ENCODE measurements around the gene CYP1B1. TPM values are rescaled to one million over a fixed set of nuclear protein-coding genes. Genes with fewer than 3 reads are reported as not detected.
"Not testable (repeated sequence)": the region's sequence is repeated elsewhere in the genome, so short reads cannot be mapped to it uniquely, and the experiment has no call there.

The CYP1B1 gene
- 1 to 10 TPM in 11 of 12 donors, not detected in 1; 2.4 to 8.4 (median 3.8) TPM for polyA plus RNA-seq (ENCODE audit: insufficient read length in 12 of 12)
- long read RNA-seq, donor 1 = 0 reads
- long read RNA-seq, donor 2, full-length matches to known transcripts = 3 of 3 reads
- long read RNA-seq, donor 2, partial matches to known transcripts = 0 of 3 reads
- long read RNA-seq, donor 2, other reads (novel, unspliced or antisense) = 0 of 3 reads
- long read RNA-seq, donor 3, full-length matches to known transcripts = 2 of 2 reads
- long read RNA-seq, donor 3, partial matches to known transcripts = 0 of 2 reads
- long read RNA-seq, donor 3, other reads (novel, unspliced or antisense) = 0 of 2 reads
- long read RNA-seq, donor 4, full-length matches to known transcripts = 1 of 1 reads
- long read RNA-seq, donor 4, partial matches to known transcripts = 0 of 1 reads
- long read RNA-seq, donor 4, other reads (novel, unspliced or antisense) = 0 of 1 reads
- long read RNA-seq, donor 5, partial matches to known transcripts = 0 of 1 reads
- long read RNA-seq, donor 5, other reads (novel, unspliced or antisense) = 0 of 1 reads
- long read RNA-seq, donor 6 = 0 reads
- long read RNA-seq, donor 7, full-length matches to known transcripts = 1 of 1 reads
- long read RNA-seq, donor 7, partial matches to known transcripts = 0 of 1 reads
- long read RNA-seq, donor 7, other reads (novel, unspliced or antisense) = 0 of 1 reads
- long read RNA-seq, donor 8 = 0 reads
- long read RNA-seq, donor 9 = 0 reads
- long read RNA-seq, donor 10, full-length matches to known transcripts = 2 of 2 reads
- long read RNA-seq, donor 10, partial matches to known transcripts = 0 of 2 reads
- long read RNA-seq, donor 10, other reads (novel, unspliced or antisense) = 0 of 2 reads
- long read RNA-seq, donor 11 = 0 reads

DNA sequence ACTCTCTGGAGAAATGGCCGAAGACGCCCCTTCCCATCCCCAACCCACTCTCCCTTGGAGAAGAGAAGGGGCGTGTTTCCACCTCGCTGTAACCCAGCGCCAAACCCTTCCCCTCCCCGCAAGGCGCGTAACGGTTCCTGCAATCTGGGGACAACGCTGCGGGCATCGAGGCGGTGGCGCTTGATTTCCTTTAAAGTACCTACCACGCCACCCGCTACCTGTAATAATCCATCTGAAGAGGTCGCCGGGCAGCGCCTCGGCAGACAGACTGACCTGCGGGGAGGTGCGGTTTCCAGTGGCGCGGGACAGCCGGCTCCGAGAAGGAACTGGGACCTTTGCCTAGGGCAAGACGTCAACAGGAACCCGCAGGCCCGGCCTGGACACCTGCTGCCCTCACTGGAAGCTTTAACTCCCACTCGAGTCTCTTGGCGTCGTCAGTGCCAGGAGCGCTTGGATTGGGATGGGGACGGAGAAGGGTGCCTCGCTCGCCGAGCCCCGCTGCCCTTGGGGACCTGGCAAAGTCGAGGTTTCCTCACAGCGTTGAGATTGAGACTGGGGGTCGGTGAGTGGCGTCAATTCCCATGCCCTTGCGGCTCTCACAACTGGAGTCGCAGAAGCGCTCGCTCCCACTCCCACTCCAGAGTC lies at the start of gene CYP1B1:
CYP1B1 (minus strand) TSS at position 645 of the 645 bp plus-strand sequence. CDS start 763 bp downstream, outside the sequence.
- DNase-seq = no peak

DNA sequence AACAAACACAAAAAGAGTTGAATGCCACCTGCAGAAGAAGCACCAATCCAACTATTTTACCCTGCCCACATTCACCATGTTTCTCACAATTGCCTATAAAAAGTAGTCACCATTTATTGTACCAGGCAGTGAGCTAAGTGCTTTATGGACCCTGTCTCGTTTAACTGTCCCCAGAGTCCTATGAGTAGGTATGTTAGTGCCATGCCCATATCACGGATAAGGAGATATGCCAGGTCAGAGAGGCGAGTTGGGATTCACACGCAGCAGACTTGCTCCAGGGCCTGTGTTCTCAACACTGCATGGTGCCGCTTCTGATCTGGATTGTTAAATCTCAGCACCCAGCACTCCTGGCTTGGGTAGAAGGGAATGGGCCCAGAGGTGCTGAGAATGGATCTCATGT lies 49.1 kb upstream of the CYP1B1 start:
- no peak for DNase-seq

DNA sequence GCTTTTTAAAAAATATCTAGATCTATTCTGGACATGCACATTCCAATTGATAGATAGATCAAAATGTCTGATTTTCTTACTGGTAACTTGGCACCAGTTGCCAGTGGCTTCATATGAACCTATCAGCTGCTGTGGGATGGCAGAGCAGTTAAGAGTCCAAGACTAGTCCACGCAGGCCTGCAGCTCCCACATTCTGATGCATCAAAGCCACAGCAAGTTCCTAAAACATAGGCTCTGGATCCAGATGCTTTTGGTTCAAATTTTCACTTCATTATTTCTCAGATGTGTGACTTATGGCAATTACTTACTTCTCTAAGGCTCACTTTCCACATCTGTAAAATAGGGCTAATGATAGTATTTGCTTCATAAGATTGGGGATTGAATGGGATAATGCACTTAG lies 48.0 kb upstream of the CYP1B1 start:
- no peak for DNase-seq

DNA sequence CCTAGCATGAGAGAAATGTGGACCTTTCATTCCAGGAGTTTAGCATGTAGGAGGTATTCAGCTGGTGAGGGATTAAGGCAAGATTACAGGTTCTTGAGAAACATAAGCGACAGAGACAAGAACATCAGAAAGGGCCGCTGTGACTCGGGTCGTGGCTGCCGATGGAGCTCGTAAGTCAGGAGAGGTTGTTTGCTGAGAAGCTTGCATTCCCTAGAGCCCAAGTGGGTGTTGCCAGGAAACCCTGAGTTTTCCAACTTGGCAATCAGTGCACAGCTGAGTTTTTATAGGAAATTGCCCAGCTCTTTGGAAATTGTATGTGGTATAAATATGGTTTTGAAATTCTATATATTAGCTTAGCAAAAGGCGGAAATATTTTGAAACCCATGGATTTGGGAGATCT lies 46.4 kb upstream of the CYP1B1 start:
- no peak for DNase-seq

DNA sequence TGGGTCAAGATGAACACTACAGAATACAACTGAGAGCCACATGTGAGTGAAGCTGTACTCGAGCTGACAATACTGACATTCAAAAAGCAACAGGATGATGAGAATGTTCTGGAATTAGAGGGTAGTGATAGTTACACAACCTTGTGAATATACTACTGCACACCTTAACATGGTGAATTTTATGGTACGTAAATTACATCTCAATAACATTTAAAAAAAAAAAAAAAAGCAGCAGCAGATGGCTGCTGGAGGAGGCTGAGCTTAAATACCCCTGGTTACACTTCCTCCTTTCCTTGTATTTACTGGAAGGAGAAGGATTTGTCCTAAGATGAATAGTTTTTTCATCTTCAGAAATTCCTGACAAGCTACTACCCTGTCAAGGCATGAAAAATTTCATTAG lies 45.5 kb upstream of the CYP1B1 start:
- DNase-seq = no peak

DNA sequence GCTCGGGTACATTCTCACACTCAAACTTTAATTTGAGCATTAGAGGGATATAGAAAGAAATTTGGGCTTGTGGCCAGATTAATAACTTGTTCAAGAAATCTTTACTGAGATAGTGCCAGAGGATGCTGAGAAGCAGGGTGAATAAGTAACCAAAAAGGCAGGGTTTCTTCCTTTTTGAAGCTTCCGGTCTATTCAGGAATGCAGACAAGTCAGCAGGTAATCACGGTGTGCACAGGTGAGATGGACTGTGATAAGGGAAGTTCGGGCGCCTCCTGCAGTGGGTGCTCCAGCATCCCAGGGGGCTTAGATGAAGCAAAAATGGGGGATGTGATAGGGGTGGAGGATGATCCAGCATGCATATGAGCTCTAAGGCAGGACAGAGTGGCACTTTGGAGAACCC lies 44.9 kb upstream of the CYP1B1 start:
- no peak for DNase-seq

DNA sequence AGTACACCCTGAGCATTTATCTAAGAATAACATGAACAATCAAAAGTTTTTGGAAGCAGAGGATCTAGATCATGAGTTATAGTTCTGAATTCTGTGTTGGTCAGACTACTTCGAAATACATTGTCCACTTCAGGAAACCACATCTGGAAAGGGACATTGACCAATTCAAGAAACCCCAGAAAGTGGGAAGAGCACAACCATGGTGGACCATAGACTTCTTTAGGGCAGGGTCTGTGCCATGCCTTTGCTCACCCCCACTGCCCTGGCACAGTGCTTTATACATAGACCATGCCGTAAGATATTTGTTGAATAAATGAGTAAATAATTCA lies 44.3 kb upstream of the CYP1B1 start:
- no peak for DNase-seq

DNA sequence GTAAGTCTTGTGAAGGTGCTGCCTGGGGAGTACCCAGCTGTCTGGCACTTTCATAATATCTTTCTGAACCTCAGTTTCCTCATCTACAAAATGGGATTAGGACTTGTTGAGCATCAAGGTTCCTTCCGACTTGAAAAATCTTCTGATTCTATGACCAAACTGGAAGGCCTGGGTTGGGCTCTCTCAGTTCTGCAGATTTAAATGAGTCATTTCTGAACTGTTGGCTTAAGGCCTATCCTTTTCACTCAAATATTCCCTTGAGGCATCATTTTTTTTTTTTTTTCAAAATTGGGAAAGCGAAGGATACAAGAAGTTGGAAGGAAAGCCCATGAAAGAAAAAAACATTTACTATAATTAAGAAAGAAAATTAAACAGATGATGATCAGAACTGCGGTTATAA lies 40.8 kb upstream of the CYP1B1 start:
- no peak for DNase-seq

DNA sequence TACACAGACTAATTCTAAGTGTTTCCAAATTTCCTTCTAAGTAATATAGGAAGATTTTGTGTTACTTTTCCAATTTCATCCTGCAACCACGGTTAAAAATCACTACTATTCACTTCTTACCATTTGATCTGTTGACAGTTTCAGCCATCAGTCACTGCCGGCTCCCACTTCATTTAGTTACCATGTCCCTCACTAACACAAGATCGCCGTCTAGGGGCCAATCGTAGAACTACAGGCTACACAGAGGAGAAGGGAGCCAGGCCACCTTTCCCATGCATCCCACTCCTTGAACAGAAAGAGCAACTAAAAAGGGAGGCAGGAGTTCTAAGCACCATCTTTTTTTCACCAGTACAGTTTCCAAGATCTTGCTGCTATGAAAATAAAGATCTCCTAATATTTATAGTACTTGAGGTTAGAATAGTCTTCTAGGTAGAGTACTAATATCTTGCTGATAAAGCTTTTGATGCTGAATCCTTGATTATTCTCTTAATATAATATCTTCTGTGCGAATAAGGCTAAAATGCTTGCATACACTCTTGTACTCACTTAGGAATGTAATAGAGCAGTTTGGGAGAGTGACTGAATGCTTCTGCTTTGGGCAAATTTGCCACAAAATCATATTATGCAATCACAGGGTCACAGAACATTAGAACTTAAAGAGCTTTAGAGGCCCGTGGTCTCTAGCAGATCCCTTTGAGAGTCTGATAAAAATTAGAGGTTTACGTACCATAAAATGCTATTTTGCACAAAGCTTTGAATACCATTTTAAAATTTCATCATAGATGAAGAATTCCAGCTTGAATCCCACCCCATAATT lies 39.5 kb upstream of the CYP1B1 start:
- peak; percentile 71 for DNase-seq

DNA sequence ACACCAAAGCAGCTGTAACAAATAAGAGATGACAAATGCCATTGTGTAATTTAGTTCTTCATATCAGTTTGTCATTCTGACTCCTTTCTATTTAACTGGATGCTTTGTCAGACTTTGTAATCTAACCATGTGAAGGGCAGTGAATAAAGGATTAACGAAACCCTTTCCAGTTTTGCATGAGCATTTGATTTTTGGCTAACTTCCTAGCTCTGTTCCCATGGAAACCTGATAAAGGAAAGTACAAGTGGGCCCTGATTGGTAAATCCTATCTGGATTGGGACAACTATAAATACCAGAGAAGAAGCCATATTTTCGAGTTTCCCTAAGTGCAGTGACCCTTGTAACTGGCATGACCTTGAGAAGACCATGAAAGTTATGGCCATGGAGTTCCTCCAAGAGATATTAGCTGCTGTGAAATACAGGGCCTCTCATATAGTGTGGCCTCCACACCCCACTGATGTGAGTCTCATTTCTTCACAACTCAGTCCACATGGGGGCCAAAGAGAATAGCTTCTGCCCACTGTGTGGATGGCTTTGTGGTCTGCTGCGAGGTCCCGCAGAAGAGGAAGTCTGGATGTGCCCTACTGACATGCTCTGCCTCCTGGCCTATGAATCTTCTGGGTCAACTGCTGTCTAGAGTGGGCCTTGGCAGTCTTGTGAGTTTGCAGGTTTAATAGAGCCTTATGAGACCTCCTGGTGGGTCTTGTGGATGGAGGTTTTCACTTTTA lies 38.2 kb upstream of the CYP1B1 start:
- DNase-seq = no peak

DNA sequence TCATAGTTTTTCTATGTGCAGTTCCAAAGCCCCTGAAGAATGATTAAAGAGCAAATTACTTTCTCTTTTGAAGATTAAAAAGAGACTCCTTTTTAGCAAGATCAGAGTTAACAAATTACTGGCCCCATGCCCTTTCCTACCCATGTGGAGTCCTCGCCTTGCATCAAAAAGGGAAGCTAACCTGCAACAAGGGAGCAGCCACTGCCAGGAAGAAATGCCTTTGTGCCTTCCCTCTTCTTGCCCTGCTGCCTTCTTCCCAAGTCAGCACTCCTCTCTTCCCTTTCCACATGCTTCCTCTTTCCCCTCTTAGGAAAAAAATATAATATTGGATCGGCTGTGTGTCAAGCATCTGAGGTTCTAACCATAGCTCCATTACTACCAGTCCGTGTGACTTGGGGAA lies 37.1 kb upstream of the CYP1B1 start:
- DNase-seq = no peak

DNA sequence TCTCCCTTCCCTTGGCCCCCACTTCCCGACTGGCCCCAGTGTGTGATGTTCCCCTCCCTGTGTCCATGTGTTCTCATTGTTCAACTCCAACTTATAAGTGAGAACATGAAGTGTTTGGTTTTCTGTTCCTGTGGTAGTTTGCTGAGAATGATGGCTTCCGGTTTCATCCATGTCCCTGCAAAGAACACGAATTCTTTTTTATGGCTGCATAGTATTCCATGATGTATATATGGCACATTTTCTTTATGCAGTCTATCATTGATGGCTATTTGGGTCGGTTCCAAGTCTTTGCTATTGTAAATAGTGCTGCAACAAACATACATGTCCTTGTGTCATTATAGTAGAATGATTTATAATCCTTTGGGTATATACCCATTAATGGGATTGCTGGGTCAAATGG lies 35.4 kb upstream of the CYP1B1 start:
- DNase-seq = not testable (repeated sequence)

DNA sequence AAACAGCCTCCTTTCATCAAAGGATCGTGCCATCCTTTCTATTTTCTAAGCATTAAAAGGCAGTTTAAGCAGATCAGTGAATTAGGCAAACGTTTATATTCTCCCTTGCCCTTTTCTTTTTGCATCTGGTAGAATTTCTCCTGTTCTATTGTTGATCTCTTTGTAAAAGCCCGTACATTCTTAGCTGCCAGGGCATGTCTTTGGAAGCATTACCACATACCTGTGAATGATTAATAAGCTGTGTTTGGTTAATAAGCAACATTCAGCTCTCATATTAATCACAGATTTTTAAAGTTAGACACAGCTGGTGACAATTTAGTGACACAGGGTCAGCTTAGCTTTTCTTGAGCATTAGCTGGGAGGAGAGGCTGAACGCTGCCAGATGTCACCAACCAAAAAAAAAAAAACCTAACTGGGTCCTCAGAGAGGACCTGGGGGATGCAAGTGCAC lies 33.8 kb upstream of the CYP1B1 start:
- DNase-seq = no peak

DNA sequence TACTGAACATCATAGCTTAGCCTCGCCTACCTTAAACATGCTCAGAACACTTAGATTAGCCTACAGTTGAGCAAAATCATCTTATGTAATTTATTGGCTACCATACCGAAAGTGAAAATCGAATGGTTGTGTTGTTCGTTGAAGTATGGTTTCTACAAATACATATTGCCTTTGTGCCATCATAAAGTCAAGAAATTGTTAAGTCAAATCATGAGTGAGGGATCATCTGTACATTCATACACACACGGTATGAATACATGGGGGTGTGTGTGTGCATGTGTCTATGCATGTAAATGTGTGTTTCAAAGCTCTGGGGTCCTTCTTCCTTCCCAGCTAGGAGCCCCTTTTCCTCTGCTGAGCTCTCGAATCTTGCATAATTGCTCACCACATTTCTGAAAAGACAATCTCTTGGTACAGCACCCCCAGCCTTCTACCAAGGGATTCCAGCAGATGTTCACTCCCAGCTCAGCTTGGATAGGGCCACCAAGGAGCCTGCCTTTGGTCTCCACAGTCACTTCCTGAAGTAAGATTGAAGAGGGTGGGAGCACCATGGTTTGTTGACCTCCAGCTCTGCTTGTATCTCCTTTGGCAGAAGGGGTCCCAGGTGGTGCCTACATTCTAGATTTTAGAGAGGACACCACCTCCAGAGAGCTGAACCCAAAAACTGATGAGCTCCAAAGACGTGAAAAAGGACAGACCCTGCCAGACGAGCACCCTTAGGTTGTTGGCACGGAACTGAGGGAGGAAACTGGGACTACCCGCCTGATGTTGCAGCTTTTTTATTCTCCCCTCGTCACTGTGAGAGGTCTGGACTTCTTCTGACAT lies 33.2 kb upstream of the CYP1B1 start:
- no peak for DNase-seq

DNA sequence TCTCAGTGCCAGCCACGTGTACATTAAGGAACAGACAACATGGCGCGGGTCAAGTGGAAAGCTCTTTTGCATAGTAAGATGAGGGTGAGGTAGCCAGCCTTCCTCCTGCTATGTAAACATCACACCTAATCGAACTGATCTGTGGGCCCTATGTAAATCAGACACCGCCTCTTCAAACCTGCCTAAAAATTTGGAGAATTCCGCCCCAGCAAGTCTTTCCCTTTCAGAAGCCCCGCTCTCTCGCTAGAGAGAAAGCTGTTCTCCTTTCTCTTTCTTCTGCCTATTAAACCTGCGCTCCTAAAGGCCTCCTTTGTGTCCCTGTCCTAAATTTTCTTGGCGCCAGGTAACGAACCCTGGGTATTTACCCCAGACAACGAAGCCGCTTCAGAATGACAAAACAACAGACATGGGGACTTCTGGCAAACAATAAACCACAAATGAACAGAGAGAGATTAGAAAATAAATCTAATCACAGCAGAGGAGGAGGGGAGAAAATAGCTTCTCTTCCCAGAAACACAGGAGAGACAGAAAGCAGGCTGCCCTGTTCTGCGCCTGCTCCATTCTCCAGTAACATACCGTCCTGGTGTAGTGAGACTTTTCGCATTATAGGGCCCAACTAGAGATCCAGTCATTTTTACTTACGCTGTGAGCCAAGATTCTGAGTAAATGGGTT lies 31.9 kb upstream of the CYP1B1 start:
- no peak for DNase-seq

DNA sequence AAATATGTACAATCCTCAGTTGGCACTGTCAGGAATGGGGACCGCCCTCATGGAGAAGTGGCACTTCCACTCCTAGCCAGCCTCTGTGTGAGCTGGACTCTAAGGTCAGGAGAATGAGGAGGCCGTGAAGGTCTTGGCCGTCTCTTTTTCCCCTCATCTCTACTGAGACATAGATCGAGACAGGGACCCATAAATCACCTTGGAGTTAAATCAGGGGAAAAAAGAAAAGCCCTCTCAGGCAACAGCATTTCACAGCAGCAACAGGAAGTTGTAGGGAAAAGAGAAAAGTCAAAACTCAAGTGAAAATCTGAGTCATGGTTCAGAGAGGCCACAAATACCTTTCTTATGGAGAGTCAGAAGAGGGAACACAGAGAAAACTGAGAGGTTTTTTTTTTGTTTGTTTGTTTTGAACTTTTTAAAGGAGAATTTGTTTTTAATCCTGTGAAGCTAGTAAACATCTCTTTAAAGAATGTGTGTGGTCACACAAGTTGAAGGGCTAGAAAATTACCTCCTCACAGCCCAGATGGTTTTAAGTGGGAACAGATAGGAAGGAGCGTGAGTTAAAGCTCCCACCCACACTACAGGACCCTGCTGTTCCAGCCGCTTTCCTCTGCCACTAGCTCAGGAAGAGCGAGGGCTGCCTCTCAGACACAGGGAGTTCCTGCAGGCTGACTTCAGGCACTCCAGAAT lies 30.6 kb upstream of the CYP1B1 start:
- no peak for DNase-seq

DNA sequence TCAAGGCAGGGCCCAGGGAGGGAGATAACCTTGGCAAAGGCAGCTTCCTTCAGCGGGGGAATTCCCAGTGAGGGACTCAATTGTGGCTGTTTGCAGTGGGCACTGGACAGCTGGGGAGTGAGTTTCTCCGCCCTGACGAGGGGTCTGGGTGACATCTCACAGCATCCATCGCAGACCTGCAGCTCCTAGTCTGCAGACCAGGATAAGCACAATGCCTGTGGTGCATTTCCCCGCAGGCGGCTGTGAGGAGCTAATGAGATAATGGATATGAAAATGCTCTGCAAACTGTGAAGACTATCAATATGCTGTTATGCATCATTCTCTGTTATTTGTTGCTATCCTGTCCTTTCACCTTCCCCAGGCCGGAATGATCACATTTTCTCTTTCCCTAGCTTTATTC lies 30.0 kb upstream of the CYP1B1 start:
- DNase-seq = no peak

DNA sequence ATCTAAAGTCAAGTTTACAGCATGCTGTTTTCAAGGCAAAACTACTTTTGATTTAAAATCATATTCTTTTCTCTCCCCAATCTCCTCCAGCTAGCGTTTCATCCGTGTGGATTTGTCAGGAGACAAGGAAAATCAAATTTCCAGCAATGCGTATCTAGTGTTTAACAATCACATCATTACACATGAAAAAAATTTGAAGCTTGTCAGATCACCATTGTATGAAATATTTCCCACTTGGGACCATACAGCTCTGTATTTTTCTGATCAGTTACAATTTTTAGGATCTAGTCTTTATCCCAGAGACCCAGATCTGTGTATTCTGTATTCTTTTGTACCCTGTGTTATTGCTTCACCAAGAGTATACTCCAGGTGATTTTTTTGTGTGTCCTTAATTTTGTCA lies 28.6 kb upstream of the CYP1B1 start:
- no peak for DNase-seq

DNA sequence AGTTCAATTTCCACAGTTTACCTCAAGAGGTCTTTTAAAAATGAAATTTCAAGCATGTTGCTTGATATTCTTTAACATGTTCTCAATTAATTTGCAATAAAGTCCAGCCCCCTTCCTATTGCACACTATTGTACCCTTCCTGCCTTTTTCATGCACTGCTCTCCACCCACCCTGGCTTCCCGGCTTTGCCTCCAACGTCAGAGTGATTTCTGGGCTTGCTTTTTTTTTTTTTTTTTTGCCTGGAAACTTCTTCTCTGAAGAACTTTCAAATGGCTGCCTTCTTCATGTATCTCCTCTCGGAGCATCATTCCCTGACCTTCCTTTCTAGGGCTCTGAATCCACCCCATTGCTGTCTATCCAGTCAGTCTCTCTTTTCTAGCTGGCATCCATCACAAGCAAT lies 24.4 kb upstream of the CYP1B1 start:
- no peak for DNase-seq

Measured in muscle of arm (tissue), 14 donors.